Activated gamma-delta T cell treated with anti-CD3 and anti-CD28 coated beads, Interleukin-2, amount 50 U/mL, for 16 hours (primary cell): Measurements from ENCODE around the gene ZNF423.

Source experiments
- DNase-seq: peaks from one replicate; pipeline ENCODE4 v3.0.0-alpha.2; 2020; ENCODE audit warnings: low read depth

ZNF423 gene

DNA sequence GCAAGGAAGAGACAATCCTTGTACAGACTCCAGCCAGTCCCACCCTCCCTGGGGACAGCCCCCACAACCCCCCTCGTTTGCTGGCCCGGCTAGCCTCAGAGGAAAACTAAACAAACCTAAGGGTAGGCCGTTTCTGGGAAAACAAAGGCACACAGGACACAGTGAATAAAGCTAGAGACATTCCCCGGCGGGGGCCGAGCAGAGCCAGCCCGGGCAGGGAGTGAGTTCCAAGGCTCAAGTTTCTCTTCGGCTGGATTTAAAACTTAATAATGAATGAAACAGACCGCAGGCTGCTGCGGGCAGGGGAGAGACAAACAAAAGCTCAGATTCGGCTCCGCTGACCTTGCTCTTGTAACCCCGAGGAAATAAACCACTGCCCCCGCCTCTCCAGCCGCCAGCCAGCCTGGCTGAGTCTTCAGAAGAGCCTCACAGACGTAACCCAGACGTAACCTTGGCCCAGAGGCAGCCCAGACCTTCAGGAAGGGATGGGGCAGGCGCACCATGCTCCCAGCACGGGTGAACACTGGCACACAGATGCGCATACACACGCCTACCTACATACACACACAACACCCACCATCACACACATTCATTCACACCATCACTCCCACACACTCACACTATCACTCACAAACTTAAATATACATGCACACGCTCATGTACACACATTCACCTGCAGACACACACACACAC lies 216.0 kb downstream of the ZNF423 start:
- no peak for DNase-seq

- no peak for DNase-seq
Observed at GRCh38 chr16:49638673-49639610, 217.0 kb downstream of the ZNF423 start.

DNA sequence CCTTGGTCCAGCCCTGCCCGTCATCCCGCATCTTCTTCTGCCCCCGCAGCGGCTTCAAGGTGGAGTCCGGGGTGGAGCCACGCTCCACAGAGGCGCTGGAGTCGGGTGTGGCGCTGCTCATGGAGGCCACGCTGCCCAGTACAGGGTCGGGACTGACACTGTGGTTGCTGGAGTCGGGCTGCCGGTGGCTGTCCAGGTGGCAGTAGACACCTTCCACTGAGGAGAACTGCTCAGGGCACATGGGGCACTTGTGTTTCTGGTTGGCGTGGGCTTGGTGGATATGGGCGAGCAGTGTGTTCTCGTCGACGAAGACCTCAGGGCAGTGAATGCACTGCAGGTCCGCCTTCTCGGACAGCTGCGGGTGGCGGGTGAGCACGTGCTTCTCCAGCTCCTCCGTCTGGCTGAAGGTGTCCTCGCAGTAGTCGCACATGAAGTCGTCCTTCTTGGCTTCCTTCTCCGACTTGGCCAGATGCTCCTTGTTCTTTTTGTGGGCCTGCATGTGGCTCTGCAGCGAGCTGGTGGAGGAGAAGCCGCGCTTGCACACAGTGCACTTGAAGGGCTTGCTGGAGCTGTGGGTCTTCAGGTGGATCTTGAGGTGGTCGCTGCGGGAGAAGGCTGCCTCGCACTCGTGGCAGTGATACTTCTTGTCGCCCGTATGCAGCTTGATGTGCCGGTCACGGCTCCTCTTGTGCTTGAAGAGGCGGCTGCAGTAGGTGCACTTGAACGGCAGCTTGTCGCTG lies 217.8 kb downstream of the ZNF423 start:
- no peak for DNase-seq

GRCh38 chr16:49637511-49637910 lies 218.4 kb downstream of the ZNF423 start:
- no peak for DNase-seq

GRCh38 chr16:49636608-49637007 lies 219.3 kb downstream of the ZNF423 start:
- DNase-seq = no peak

- no peak for DNase-seq
Observed at GRCh38 chr16:49635591-49636581, 220.0 kb downstream of the ZNF423 start.

GRCh38 chr16:49635009-49635350 lies 220.9 kb downstream of the ZNF423 start:
- DNase-seq = no peak

GRCh38 chr16:49634235-49635008 lies 221.5 kb downstream of the ZNF423 start:
- DNase-seq = no peak

DNA sequence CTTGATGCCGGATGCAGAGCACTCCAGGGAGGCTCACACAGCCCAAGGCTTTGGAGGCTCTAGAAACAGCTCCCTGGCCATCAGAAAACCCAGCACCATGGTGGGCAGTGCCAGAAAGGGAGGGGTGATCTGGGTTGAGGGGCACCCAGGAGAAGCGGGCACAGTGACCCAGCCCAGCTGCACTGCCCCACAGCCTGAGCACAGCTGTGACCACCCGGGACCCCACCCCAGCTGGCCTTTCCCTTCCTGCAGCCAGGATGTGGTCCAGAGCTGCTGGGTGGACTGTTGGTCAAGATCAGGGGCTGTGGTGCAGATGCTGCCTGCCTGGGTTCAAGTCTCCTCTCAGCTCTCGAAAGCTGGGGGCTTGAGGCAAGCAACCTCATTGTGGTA lies 223.1 kb downstream of the ZNF423 start:
- no peak for DNase-seq

DNA sequence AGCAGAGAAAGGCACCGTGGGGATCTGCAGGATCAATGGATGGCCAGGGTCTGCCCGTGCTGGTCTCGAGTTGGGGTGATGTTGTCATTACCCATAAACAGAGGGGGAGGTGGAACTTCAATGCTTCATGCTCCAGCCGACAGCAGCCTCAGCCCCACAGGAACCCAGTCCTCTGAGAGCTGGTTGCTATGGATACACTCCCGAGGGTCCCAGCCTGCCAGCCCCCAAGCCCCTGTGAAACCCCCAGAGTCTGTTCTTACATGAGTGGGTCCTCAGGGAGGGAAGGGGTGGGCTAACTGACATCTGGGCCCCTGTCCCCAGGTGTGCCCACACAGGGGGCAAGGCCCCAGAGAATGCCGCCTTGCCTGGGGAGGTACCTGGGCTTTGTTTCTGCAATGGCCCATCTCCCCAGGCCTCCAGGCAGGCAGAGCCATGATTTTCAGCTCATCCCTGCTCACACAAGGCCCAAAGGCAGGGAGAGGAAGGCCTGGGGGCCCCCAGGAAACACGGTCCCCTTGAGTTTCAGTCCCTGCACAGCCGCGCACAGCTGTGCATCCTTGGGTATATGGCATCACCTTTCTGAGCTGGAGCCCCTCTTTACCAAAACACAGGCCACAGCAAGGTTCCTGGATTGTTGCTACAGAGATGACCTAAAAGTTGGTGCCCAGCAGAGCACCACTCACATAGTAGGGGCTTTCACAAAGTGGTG lies 223.7 kb downstream of the ZNF423 start:
- DNase-seq = no peak

DNA sequence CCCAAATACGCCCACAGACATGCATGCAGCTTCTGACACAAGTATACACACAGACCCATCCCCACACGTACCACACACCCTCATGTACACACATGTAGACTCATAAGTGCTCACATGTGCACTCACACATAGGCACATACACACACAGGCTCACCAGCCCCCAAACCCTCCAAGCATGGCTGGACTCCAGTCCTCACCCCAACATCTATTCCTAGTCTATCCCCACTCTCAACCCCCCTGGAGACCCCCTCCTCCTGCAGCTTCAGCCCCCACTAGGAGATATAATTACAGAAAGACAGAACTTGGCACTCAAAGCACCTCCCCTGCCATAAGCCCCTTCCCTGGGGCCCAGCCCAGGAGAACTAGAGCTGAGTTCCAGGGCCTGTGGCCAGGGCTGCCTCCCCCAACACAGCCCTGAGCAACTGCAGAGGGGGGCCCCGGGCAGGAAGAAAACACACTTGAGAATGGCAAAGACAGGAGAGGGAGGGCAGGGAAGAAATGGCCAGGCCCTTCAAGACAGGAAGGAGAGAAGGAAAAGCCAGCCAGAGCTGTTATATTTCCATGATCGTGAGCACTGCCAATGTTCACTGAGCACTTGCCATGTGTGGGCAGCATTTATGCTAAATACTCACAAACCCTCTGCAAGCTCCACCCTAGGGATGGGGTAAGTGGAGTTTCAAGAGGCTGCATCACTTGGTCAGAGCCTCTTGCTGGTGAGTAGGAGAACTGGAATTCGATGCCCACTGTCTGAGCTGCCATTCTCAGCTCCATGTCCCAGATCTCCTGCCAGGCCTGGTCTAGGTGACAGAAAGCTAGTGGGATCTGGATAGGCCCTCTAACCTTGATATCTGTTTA lies 224.5 kb downstream of the ZNF423 start:
- no peak for DNase-seq

- no peak for DNase-seq
Observed at GRCh38 chr16:49630783-49631182, 225.1 kb downstream of the ZNF423 start.

DNA sequence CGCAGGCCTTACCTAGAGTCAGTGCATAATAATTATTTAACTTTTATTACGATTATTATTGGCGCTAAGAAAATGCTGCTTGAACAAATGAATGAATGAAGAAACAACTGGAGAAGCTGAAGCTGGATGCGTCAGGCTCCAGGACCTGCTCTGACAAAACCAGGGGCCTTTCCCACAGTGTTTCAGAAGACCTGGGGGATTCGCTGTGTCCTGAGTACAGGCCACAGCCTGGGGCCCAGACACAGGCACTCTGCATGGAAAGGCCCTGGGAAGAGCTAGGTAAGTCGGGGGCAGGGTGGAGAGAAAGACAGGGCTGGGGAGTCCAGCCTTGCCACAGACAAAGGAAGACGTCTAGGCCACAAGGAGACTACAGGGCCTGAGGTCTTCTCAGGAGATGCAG lies 226.1 kb downstream of the ZNF423 start:
- DNase-seq = no peak

- no peak for DNase-seq
Observed at GRCh38 chr16:49628148-49628547, 227.8 kb downstream of the ZNF423 start.

GRCh38 chr16:49625311-49626065 lies 230.4 kb downstream of the ZNF423 start:
- no peak for DNase-seq

GRCh38 chr16:49623501-49624266 lies 232.2 kb downstream of the ZNF423 start:
- no peak for DNase-seq
